ENCODE measurements around the gene FNIP1. TPM values are rescaled to one million over a fixed set of nuclear protein-coding genes. Genes with fewer than 3 reads are reported as not detected.

The FNIP1 gene
- total and polyA plus RNA-seq, 2 of the 8 experiments (the other 6 are each of a cell fraction or from before 2014, with no cell fraction given): 3.5 to 17.3 TPM

- 91% methylated on average over 3 of the region's 3 CpGs; no CpG with 5 or more reads in 1 of the 2 experiments for WGBS, 2 experiments (ENCODE audit: extremely low coverage in 1 of 2, insufficient coverage in 1 of 2, insufficient read length in 1 of 2, insufficient replicate concordance in 2 of 2, low coverage in 1 of 2, low lambda C conversion rate in 2 of 2, missing lambda C conversion rate in 1 of 2)
- H4K91ac ChIP-seq (replicated peaks; ENCODE audit: insufficient read length, low read length): no peak overlapping the region
- H3K4me1 ChIP-seq (replicated peaks in 1 of 4; ENCODE audit: control insufficient read depth in 3 of 4, insufficient read depth in 4 of 4, low read length in 3 of 4): no peaks in the 10 kb centered on the region
- H3K4me3 ChIP-seq (ENCODE audit: extremely low read depth in 1 of 4, insufficient read depth in 2 of 4, low read depth in 3 of 4, low read length in 4 of 4): no peak overlapping the region
- FAIRE-seq: no peak
- no peak overlapping the region for H4K8ac ChIP-seq (ENCODE audit: extremely low read depth, insufficient read depth, low read length)
- no peaks in the 10 kb centered on the region for H3K9me3 ChIP-seq (ENCODE audit: insufficient read depth in 2 of 2, low read depth in 1 of 2, low read length in 1 of 2)
- H4K5ac ChIP-seq (ENCODE audit: insufficient read length, low read depth, low read length): no peak overlapping the region
- no peaks in the 10 kb centered on the region for H3K79me1 ChIP-seq (ENCODE audit: low read depth, low read length)
- CTCF ChIA-PET (ENCODE audit: partially characterized antibody): interaction anchor here (0.7 to 0.8 kb wide), 3 partner anchors 10 to 145 kb away, joined by 3 to 5 read pairs (median 3); no protein-coding TSS in a partner anchor
- H3K23me2 ChIP-seq (ENCODE audit: low read depth, low read length): no peaks in the 10 kb centered on the region; the same call in 1 of the 2 replicates
- H2BK15ac ChIP-seq (ENCODE audit: low read length): no peak overlapping the region
- H3K4me2 ChIP-seq (ENCODE audit: insufficient read depth in 1 of 2, low read depth in 2 of 2, low read length in 2 of 2): no peak overlapping the region
- no peak overlapping the region for H2BK120ac ChIP-seq (replicated peaks; ENCODE audit: low read depth, low read length)
- no peak overlapping the region for H2BK12ac ChIP-seq (ENCODE audit: low read depth, low read length)
- POLR2A ChIA-PET (ENCODE audit: partially characterized antibody): no interaction called here
- H3K18ac ChIP-seq (ENCODE audit: extremely low read depth, low read length): no peak overlapping the region
- H3K27me3 ChIP-seq (replicated peaks in 1 of 4; ENCODE audit: control insufficient read depth in 3 of 4, extremely low read depth in 1 of 4, insufficient read depth in 3 of 4, low read length in 3 of 4): no peaks in the 10 kb centered on the region
- H3K36me3 ChIP-seq (ENCODE audit: control insufficient read depth in 2 of 4, insufficient read depth in 4 of 4, low read length in 3 of 4): peaks cover 0 to 13% (median 7%) of the 10 kb centered on the region in 4 experiments; a peak in 6 of 8 replicates
- H4K20me1 ChIP-seq (replicated peaks in 1 of 2; ENCODE audit: control insufficient read depth in 1 of 2, insufficient read depth in 2 of 2, low read length in 2 of 2): peaks cover 0 to 1% of the 10 kb centered on the region in 2 experiments
- H2BK20ac ChIP-seq (ENCODE audit: low read length): no peak overlapping the region
- no peaks in the 10 kb centered on the region for H3K79me2 ChIP-seq (ENCODE audit: control insufficient read depth in 1 of 2, insufficient read depth in 2 of 2, low read length in 2 of 2)
- H3K4ac ChIP-seq (replicated peaks; ENCODE audit: insufficient read length, low read depth, low read length): no peak overlapping the region
- H3K23ac ChIP-seq (ENCODE audit: insufficient read length): no peak overlapping the region
- H2AFZ ChIP-seq (ENCODE audit: low read length): no peak overlapping the region
- no peak overlapping the region for H3K9ac ChIP-seq (replicated peaks in 1 of 4; ENCODE audit: extremely low read depth in 1 of 4, low read depth in 3 of 4, low read length in 3 of 4)
- no peak overlapping the region for H2AK5ac ChIP-seq (ENCODE audit: low read depth, low read length)
- no peak overlapping the region for H2BK5ac ChIP-seq (ENCODE audit: low read depth, low read length)
- TF ChIP-seq EZH2 (IDR thresholded peaks at IDR 0.05; ENCODE audit: low read depth, low read length, severe bottlenecking): no peak
- TF ChIP-seq BRCA1 (IDR thresholded peaks at IDR 0.05; ENCODE audit: low read depth, low read length): no peak
- no peak for TF ChIP-seq BCL11A (IDR thresholded peaks at IDR 0.05; ENCODE audit: low read depth in 2 of 2, low read length in 2 of 2)
- no peak for TF ChIP-seq CHD2 (IDR thresholded peaks at IDR 0.05; ENCODE audit: low read length)
- no peak for TF ChIP-seq EGR1 (IDR thresholded peaks at IDR 0.05; ENCODE audit: borderline replicate concordance, low read depth, low read length)
- no peak for TF ChIP-seq SUZ12 (IDR thresholded peaks at IDR 0.05; ENCODE audit: low read length)
- TF ChIP-seq CBX8 (IDR thresholded peaks at IDR 0.05; ENCODE audit: borderline replicate concordance, low read depth, low read length): no peak
- TF ChIP-seq TAF7 (optimal IDR thresholded peaks at IDR 0.05; ENCODE audit: borderline replicate concordance, low read depth, low read length): no peak
- no peak for TF ChIP-seq RBBP5 (IDR thresholded peaks at IDR 0.05; ENCODE audit: borderline replicate concordance, low read depth, low read length)
- no peak for TF ChIP-seq BACH1 (IDR thresholded peaks at IDR 0.05; ENCODE audit: low read length)
- no peak for TF ChIP-seq CTBP2 (IDR thresholded peaks at IDR 0.05; ENCODE audit: borderline replicate concordance, insufficient read depth, insufficient read length, low read length)
- H3K14ac ChIP-seq (ENCODE audit: insufficient read length): no peak overlapping the region
- no peak overlapping the region for H3K27ac ChIP-seq (ENCODE audit: low read depth, low read length)
- DNase-seq (ENCODE audit: low read depth in 1 of 2, low spot score in 2 of 2): no peak
- H3K56ac ChIP-seq (replicated peaks; ENCODE audit: insufficient read length, low read depth, low read length): no peak overlapping the region
These were observed 87.8 kb downstream of the FNIP1 start for GRCh38 chr5:131709043-131709442.
